GM12873 (cell line): ENCODE data around the gene RASSF6.

Experiments used
- CTCF ChIP-seq: IDR thresholded peaks from 2 replicates; pipeline ENCODE4 v1.5.1; 2012; ENCODE audit warnings: low read depth, mild to moderate bottlenecking, moderate library complexity, low read length, control low read depth; ENCODE audit not compliant: insufficient read depth; ENCODE audit errors: missing control alignments

The RASSF6 gene

GRCh38 chr4:73631565-73632226 lies 11.5 kb upstream of the RASSF6 start:
- TF ChIP-seq CTCF, result no peak

- TF ChIP-seq CTCF, result no peak
Measured at GRCh38 chr4:73621357-73621756, 1.1 kb upstream of the RASSF6 start.

GRCh38 chr4:73619346-73619745 lies 890 bp downstream of the RASSF6 start:
- TF ChIP-seq CTCF, result no peak

DNA sequence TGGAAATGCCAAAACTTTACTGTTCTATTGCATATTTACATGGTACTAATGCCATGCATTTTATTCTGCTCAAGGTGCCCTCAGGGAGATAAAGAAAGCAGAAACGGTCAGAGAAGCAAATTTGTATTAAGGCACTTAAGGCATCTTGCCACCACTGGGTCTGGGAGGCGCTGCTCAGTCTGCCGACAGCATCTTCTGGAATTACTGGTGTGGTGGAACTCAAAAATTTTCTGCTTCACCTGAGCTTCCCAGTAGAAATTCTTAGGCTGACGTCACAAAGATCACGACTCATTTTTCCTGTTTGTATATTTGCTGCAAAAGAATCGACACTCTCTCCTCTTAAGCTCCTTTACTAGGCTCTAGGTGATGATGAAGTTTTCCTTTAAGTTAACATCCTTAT lies 3.0 kb downstream of the RASSF6 start:
- TF ChIP-seq CTCF, result no peak

GRCh38 chr4:73615613-73616012 lies 4.6 kb downstream of the RASSF6 start:
- TF ChIP-seq CTCF, result no peak

DNA sequence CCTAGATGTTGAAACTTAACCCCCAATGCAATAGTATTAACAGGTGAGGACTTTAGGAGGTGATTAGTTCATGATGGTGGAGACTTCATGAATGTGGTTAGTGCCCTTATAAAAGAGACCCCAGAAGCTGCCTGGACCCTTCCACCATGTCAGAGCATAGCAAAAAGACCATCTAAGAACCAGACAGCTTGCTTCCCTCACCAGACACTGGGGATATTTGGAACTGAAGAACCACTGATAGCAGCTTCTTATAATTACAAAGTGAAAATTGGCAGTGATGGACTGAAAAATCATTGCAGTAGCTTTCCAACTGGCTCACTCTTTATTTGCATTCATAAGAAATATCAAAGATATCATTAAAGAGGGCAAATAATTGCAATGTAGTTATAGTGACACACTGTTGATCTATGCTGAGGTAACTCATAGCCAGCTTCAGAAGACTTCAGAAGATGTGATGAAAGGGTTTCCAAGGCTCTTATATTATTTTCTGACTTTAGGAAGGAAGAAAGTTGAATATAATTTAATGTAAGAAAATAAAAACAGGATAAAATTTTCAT lies 5.8 kb downstream of the RASSF6 start:
- no peak for TF ChIP-seq CTCF

DNA sequence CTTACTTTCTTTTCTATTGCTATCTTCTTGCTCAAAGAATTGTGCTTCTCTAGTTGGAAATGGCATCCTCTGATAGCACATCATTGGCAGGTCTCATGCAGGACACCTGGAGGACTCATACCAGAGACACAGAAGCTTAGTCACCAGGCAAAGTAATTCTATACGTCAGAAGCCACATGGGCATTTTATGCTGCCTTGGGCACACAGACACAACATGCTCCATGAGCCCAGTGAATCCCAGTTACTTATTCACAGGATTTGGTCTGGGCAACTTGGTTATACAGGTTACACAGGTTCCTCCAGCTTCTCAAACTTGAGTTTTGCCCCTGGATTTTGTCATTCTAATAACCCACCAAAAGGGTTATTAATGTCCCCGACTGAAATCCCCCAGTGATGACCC lies 7.1 kb downstream of the RASSF6 start:
- no peak for TF ChIP-seq CTCF

DNA sequence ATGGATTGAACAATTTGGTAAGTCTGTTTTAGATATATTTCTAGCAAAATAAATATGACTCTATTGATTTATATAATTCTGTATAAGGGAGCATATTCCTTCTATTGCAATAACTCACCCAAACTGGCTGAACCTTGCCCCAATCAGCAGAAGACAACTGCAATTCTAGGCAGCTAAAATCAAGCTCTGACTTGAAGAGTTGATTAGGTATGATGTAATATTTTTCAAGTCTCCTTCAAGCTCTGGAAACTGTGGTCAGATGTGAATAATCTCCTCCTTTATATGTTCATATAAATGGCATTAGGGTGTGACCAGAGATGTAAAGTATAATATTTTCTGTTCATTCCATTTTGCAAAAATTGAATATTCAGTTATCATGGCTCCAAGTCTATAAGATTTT lies 8.2 kb downstream of the RASSF6 start:
- TF ChIP-seq CTCF, result no peak
